Measurements from ENCODE around the gene ZBTB4. TPM values are rescaled to one million over a fixed set of nuclear protein-coding genes. Genes with fewer than 3 reads are reported as not detected.

Gene ZBTB4
- total RNA-seq, 1 donor from 2014 or later: 38.1 TPM

GRCh38 chr17:7466639-7467341 is 12.6 kb downstream of the ZBTB4 start:
- H3K36me3 ChIP-seq: peaks cover 0 to 43% of the 10 kb centered on the region in 2 donors
- no peak overlapping the region for H3K4me3 ChIP-seq
- no peaks in the 10 kb centered on the region for H3K9me3 ChIP-seq
- H3K4me1 ChIP-seq: peaks cover 69% of the 10 kb centered on the region
- TF ChIP-seq CTCF (IDR thresholded peaks at IDR 0.05) (no peak), POLR2A (IDR thresholded peaks at IDR 0.05) (no peak), POLR2AphosphoS5 (IDR thresholded peaks at IDR 0.05; ENCODE audit: insufficient read depth in 1 of 2, low read depth in 1 of 2) (peak in 1 of 2 donors; percentile 17)
- intact Hi-C loops (cut with DNase I): no loop called here
- peak overlapping the region; percentile 60 for H3K27ac ChIP-seq
- no peaks in the 10 kb centered on the region for H3K27me3 ChIP-seq
- no peak for DNase-seq (ENCODE audit: extremely low spot score in 2 of 2)

DNA sequence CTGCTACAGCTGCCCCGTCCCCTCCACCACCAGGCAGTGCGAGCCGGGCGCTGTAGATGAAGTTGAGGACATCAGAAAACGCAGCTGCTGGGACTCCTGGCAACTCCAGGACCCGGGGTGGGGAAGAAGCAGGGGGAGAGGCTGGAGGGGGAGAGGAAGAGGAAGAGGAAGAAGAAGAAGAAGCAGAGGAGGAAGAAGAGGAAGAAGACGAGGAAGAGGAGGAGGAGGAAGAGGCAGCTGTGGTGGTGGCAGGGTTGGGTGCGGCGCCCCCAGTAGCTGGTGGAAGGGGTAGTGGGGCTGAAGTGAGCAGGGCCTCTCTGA is 13.2 kb downstream of the ZBTB4 start:
- no peak for DNase-seq (ENCODE audit: extremely low spot score in 2 of 2)
- Histone ChIP-seq H3K4me3 (no peak overlapping the region), H3K9me3 (no peaks in the 10 kb centered on the region), H3K36me3 (peaks cover 0 to 47% of the 10 kb centered on the region in 2 donors), H3K4me1 (peaks cover 69% of the 10 kb centered on the region), H3K27ac (peak overlapping the region; percentile 60), H3K27me3 (no peaks in the 10 kb centered on the region)
- intact Hi-C loops (cut with DNase I): no loop called here
- TF ChIP-seq POLR2AphosphoS5 (IDR thresholded peaks at IDR 0.05; ENCODE audit: insufficient read depth in 1 of 2, low read depth in 1 of 2): no peak
- TF ChIP-seq CTCF (IDR thresholded peaks at IDR 0.05): no peak

GRCh38 chr17:7465597-7466275 is 13.7 kb downstream of the ZBTB4 start:
- DNase-seq (ENCODE audit: extremely low spot score in 2 of 2): no peak
- Histone ChIP-seq H3K9me3 (no peaks in the 10 kb centered on the region), H3K36me3 (peaks cover 0 to 47% of the 10 kb centered on the region in 2 donors), H3K27me3 (no peaks in the 10 kb centered on the region), H3K4me1 (peaks cover 67% of the 10 kb centered on the region), H3K4me3 (no peak overlapping the region), H3K27ac (peak overlapping the region; percentile 60)
- intact Hi-C loops (cut with DNase I): no loop called here
- TF ChIP-seq POLR2AphosphoS5 (IDR thresholded peaks at IDR 0.05; ENCODE audit: insufficient read depth in 1 of 2, low read depth in 1 of 2): no peak
- TF ChIP-seq CTCF (IDR thresholded peaks at IDR 0.05): no peak
- no peak for TF ChIP-seq POLR2A (IDR thresholded peaks at IDR 0.05)

GRCh38 chr17:7464081-7464480 is 15.3 kb downstream of the ZBTB4 start:
- Histone ChIP-seq H3K27me3 (no peaks in the 10 kb centered on the region), H3K9me3 (no peaks in the 10 kb centered on the region), H3K4me1 (peaks cover 53% of the 10 kb centered on the region), H3K4me3 (no peak overlapping the region), H3K36me3 (peaks cover 0 to 47% of the 10 kb centered on the region in 2 donors), H3K27ac (no peak overlapping the region)
- no peak for DNase-seq (ENCODE audit: extremely low spot score in 2 of 2)
- TF ChIP-seq POLR2A (IDR thresholded peaks at IDR 0.05) (no peak), CTCF (IDR thresholded peaks at IDR 0.05) (no peak), POLR2AphosphoS5 (IDR thresholded peaks at IDR 0.05; ENCODE audit: insufficient read depth in 1 of 2, low read depth in 1 of 2) (no peak)
- intact Hi-C loops (cut with DNase I): no loop called here

- Histone ChIP-seq H3K4me3 (no peak overlapping the region), H3K4me1 (peaks cover 46% of the 10 kb centered on the region), H3K36me3 (peaks cover 0 to 47% of the 10 kb centered on the region in 2 donors), H3K27me3 (no peaks in the 10 kb centered on the region), H3K27ac (no peak overlapping the region), H3K9me3 (no peaks in the 10 kb centered on the region)
- intact Hi-C loops (cut with DNase I): no loop called here
- TF ChIP-seq CTCF (IDR thresholded peaks at IDR 0.05) (no peak), POLR2AphosphoS5 (IDR thresholded peaks at IDR 0.05; ENCODE audit: insufficient read depth in 1 of 2, low read depth in 1 of 2) (no peak), POLR2A (IDR thresholded peaks at IDR 0.05) (no peak)
- DNase-seq (ENCODE audit: extremely low spot score in 2 of 2): no peak
Measured at GRCh38 chr17:7463372-7463846, 16.0 kb downstream of the ZBTB4 start.

Data from vagina (tissue), 2 donors.